ENCODE measurements around the gene MAP3K21.

MAP3K21 gene

GRCh38 chr1:233331676-233332519, 4.4 kb downstream of the MAP3K21 start:
- no peak for DNase-seq (ENCODE audit: low spot score)
- H3K4me1 ChIP-seq (ENCODE audit: insufficient read depth, poor library complexity, severe bottlenecking), result peaks cover 5% of the 10 kb centered on the region

GRCh38 chr1:233333086-233333485, 5.6 kb downstream of the MAP3K21 start:
- DNase-seq (ENCODE audit: low spot score), result no peak
- Histone ChIP-seq H3K4me3 (ENCODE audit: severe bottlenecking) (no peak overlapping the region), H3K36me3 (ENCODE audit: low read depth) (no peaks in the 10 kb centered on the region), H3K9me3 (ENCODE audit: severe bottlenecking) (no peaks in the 10 kb centered on the region), H3K27ac (ENCODE audit: poor library complexity, severe bottlenecking) (no peak overlapping the region), H3K27me3 (ENCODE audit: insufficient read depth, poor library complexity, severe bottlenecking) (no peaks in the 10 kb centered on the region), H3K4me1 (ENCODE audit: insufficient read depth, poor library complexity, severe bottlenecking) (peaks cover 5% of the 10 kb centered on the region)
- ATAC-seq (ENCODE audit: low read depth), result no peak
- TF ChIP-seq CTCF (IDR thresholded peaks at IDR 0.05; ENCODE audit: poor library complexity, severe bottlenecking), result no peak

More at GRCh38 chr1:233331676-233332519, 4.4 kb downstream of the MAP3K21 start:
- H3K9me3 ChIP-seq (ENCODE audit: severe bottlenecking), result no peaks in the 10 kb centered on the region
- TF ChIP-seq CTCF (IDR thresholded peaks at IDR 0.05; ENCODE audit: poor library complexity, severe bottlenecking), result no peak
- no peak overlapping the region for H3K27ac ChIP-seq (ENCODE audit: poor library complexity, severe bottlenecking)
- ATAC-seq (ENCODE audit: low read depth), result no peak
- no peaks in the 10 kb centered on the region for H3K27me3 ChIP-seq (ENCODE audit: insufficient read depth, poor library complexity, severe bottlenecking)
- H3K36me3 ChIP-seq (ENCODE audit: low read depth), result no peaks in the 10 kb centered on the region
- H3K4me3 ChIP-seq (ENCODE audit: severe bottlenecking), result no peak overlapping the region

DNA sequence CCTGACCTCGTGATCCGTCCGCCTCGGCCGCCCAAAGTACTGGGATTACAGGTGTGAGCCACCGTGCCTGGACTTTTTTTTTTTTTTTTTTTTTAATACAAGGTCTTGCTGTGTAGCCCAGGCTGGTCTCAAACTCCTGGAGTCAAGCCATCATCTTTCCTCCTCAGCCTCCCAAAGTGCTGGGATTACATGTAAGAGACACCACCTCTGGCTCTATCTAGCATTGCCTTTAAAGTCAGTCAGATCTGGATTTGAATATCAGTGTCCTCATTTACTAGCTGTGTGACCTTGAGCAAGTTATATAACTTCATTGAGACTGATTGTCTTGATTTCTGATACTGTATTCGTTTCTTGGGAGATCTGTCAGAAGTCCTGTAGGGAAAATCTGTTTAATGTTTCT, 6.6 kb downstream of the MAP3K21 start:
- Histone ChIP-seq H3K4me3 (ENCODE audit: severe bottlenecking) (no peak overlapping the region), H3K36me3 (ENCODE audit: low read depth) (no peaks in the 10 kb centered on the region), H3K4me1 (ENCODE audit: insufficient read depth, poor library complexity, severe bottlenecking) (peaks cover 5% of the 10 kb centered on the region), H3K9me3 (ENCODE audit: severe bottlenecking) (no peaks in the 10 kb centered on the region), H3K27ac (ENCODE audit: poor library complexity, severe bottlenecking) (no peak overlapping the region), H3K27me3 (ENCODE audit: insufficient read depth, poor library complexity, severe bottlenecking) (no peaks in the 10 kb centered on the region)
- DNase-seq (ENCODE audit: low spot score) (no peak), ATAC-seq (ENCODE audit: low read depth) (no peak)
- no peak for TF ChIP-seq CTCF (IDR thresholded peaks at IDR 0.05; ENCODE audit: poor library complexity, severe bottlenecking)

- Histone ChIP-seq H3K36me3 (ENCODE audit: low read depth) (no peaks in the 10 kb centered on the region), H3K27me3 (ENCODE audit: insufficient read depth, poor library complexity, severe bottlenecking) (no peaks in the 10 kb centered on the region), H3K4me1 (ENCODE audit: insufficient read depth, poor library complexity, severe bottlenecking) (no peaks in the 10 kb centered on the region), H3K4me3 (ENCODE audit: severe bottlenecking) (no peak overlapping the region), H3K27ac (ENCODE audit: poor library complexity, severe bottlenecking) (no peak overlapping the region), H3K9me3 (ENCODE audit: severe bottlenecking) (no peaks in the 10 kb centered on the region)
- no peak for DNase-seq (ENCODE audit: low spot score)
- TF ChIP-seq CTCF (IDR thresholded peaks at IDR 0.05; ENCODE audit: poor library complexity, severe bottlenecking), result no peak
- no peak for ATAC-seq (ENCODE audit: low read depth)
Measured at GRCh38 chr1:233336554-233337456, 9.3 kb downstream of the MAP3K21 start.

Data from RWPE2 (cell line).